Erythroblast (primary cell): ENCODE measurements around the gene CRIP2.

ENCODE experiments used
- GATA1 ChIP-seq: IDR thresholded peaks from 2 replicates; pipeline ENCODE4 v1.6.1; 2011; ENCODE audit warnings: low read depth, mild to moderate bottlenecking, control low read depth, low read length, moderate library complexity
- POLR2A ChIP-seq: IDR thresholded peaks from 2 replicates; pipeline ENCODE4 v1.6.1; 2011; ENCODE audit warnings: mild to moderate bottlenecking, low read length

DNA sequence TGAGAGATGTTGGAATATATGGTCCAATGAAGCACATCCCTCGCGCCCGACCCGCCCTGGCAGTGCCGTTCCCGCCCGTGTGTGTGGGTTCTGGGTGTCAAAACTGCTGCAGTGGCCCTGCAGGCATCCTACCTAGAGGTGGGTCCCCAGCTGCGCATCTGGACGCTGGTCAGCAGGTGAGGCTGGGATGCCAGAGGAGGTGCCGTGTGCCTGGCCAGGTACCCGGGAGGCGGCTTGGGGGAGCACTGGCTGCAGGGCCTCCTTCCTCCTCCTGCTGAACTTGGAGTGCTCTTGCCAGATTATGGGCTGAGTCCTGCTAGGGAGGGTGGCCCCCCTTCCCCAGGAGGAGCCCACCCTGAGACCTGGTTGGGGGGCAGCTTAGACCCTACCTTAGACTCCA is 49.8 kb upstream of the CRIP2 start:
- TF ChIP-seq POLR2A (no peak), GATA1 (no peak)
